NCI-H2107 treated with DMSO at 0.1 percent for 48 hours (cell line): ENCODE results near the gene OVCA2.

ENCODE experiments used
- DNase-seq: peaks from one replicate; lab custom pipeline; 2025; ENCODE audit not compliant: unreplicated experiment; lab: John Stamatoyannopoulos, UW

Gene OVCA2

DNA sequence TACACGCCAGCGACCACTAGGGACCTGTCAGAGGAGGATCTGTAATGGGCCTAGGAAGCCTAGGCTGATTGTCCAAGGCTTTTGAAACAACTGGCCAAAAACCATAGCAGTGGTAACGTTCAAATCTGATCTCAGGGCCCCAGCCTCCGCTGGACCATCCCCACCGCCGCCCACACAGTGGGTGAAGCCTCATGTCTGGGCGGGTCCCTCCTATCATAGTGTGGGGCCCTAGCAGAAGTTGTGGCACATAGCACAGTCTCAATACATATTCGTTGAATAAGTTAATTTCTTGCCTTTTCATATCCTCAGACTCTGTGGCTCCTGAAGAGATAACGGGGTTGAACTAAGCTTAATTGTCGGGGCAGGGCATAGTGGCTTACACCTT, 11.1 kb upstream of the OVCA2 start:
- no peak for DNase-seq

- DNase-seq, result no peak
Measured at GRCh38 chr17:2033153-2033552, 8.7 kb upstream of the OVCA2 start.

DNA sequence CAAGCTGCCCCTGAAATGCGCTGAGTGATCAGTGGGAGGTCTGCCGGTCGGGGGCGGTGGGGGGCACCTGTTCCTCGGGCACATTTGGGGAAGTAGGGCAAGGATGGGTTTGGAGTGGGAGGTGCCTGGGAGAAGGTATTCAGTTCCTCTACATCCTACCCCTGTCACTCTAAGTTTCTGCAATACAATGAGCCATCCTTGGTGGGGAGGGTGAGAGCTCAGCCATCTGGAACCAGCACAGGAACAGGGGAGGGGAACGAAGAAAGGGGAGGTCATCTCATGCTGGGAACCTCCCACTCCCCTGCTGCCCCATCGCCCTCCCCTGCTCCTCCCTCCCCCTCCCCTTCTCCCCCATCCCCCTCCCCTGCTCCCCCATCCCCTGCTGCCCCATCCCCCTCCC, 7.7 kb upstream of the OVCA2 start:
- DNase-seq, result no peak

DNA sequence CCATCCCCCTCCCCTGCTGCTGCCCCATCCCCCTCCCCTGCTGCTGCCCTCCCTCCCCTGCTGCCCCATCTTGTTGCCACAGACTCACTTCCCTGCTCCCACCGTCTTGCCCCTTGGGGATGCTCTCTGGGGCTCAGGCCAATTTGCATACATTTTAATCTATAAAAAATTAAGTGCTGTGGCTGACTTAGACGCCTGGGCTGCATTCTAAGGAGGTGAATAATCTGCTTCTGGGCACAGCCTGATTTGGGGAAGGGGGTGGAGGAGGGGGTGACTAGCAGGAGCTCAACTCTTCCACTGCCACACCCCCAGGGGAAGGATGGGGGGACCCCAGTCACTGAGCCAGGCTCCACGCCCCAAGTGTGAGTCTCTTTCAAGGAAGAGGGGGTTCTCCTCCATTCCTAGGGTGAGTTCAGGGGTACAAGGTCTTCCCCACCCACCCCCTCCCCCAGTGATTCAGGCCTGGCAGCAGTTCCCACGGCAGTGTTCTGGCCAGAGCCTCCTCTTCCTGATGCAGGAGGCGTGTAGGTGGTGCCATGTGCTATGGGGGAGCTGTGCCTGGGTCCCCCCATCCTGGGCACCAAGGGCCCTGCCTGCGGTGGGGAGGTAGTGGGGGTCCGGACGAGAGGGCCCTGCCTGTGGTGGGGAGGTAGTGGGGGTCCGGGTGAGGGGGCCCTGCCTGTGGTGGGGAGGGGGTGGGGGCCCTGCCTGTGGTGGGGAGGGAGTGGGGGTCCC, 6.8 kb upstream of the OVCA2 start:
- no peak for DNase-seq

DNA sequence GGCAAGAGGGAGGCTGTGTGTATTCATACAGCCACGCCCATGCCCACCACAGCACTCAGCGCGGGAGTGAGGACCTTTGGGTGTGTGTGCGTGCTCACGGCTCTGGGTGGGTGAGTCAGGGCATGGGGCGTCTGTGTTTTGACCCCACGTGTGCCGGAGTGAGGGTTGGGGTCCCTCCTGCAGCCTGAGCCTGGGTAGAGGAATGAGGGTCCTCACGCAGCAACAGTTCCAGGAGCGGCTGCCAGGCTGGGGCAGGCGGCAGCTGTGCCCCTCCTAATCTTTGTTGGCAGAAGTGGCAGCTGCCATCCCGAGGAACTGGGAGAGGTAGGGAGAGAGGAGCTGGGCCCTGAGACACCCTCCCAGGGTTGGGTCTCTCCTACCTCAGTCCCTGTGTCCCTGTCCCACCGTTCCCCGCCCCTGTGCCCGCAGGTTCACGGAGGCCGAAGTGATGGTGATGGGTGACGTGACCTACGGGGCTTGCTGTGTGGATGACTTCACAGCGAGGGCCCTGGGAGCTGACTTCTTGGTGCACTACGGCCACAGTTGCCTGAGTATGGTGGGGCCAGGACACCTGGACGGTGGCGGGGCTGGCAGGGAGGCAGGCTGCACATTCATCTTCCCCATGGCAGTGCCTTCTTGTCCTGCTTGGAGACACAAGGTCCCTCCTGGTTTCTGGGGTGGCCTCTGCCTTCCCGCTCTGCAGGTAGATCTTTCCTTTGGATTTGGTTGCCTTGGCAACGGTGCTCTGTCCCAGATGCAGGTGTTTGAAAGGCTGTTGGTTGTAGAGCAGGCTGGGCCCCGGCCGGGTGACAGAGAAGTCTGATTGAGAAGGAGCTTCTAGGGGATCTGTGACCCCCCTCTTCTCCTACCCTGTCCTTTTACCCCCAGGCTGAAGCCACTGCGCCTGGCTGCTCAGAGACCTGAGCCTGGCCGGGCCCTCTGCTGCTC, 6.0 kb upstream of the OVCA2 start:
- DNase-seq, result no peak

GRCh38 chr17:2037155-2037554, 4.7 kb upstream of the OVCA2 start:
- no peak for DNase-seq

DNA sequence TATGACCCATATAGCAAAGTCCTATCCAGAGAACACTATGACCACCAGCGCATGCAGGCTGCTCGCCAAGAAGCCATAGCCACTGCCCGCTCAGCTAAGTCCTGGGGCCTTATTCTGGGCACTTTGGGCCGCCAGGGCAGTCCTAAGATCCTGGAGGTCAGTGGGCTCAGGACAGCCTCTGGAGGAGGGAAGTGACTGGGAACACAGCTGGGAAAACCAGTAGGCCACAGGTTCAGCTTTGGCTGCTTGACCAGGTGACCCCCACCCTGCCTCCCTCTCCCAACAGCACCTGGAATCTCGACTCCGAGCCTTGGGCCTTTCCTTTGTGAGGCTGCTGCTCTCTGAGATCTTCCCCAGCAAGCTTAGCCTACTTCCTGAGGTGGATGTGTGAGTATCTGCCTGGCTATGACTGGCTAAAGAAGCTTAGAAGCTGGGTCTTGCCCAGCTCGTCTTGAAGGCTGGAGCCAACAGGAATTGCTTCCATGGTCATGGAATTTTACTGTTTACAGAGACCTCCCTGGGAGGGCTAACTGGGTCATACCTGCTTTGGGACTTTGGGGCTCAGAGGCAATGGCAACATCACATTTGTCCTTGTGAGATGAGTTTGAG, 1.5 kb upstream of the OVCA2 start:
- no peak for DNase-seq

GRCh38 chr17:2040942-2041560, 771 bp upstream of the OVCA2 start:
- no peak for DNase-seq

DNA sequence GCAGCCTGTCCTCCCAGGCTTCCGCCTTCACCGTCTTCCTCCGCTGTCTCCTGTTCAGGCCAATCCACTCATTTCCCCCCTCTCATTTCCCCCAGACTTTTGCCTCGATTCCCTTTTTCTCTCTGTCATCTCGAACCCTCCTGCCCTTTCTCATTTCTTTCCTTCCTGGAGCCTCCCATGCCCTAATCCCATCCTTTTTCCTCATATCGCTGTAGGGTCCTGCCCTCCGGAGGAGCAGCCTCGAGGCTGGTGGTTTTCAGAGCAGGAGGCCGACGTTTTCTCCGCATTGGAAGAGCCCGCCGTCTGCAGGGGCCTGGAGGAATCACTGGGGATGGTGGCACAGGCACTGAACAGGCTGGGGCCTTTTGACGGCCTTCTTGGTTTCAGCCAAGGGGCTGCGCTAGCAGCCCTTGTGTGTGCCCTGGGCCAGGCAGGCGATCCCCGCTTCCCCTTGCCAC, 597 bp downstream of the OVCA2 start:
- no peak for DNase-seq

DNA sequence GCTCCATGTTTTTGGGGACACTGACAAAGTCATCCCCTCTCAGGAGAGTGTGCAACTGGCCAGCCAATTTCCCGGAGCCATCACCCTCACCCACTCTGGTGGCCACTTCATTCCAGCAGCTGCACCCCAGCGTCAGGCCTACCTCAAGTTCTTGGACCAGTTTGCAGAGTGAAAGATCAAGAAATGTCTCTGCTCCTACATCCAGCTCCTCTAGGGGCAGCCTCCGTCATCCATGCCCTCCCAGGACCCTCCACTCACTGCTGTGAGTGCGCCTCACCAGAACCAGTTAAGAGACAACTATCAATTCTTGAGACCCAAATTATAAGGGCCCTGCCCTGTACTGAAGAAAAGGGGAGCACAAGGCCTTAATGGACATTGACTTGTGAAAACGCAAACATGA, 1.1 kb downstream of the OVCA2 start:
- no peak for DNase-seq

DNA sequence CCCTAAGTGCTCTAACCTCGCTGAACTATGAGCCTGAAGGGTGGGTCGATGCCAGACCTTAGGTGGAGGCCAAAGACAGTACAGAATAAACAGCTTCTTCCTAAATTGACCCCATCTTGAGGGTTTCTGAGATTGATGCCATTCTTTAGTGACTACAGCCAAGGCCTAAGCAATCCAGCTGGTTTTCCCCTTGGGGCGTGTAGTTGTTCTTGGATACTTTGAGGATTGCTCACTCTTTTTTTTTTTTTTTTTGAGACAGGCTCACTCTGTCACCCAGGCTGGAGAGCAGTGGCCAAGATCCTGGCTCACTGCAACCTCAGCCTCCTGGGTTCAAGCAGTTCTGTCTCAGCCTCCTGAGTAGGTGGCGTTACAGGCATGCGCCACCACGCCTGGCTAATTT, 2.0 kb downstream of the OVCA2 start:
- no peak for DNase-seq

DNA sequence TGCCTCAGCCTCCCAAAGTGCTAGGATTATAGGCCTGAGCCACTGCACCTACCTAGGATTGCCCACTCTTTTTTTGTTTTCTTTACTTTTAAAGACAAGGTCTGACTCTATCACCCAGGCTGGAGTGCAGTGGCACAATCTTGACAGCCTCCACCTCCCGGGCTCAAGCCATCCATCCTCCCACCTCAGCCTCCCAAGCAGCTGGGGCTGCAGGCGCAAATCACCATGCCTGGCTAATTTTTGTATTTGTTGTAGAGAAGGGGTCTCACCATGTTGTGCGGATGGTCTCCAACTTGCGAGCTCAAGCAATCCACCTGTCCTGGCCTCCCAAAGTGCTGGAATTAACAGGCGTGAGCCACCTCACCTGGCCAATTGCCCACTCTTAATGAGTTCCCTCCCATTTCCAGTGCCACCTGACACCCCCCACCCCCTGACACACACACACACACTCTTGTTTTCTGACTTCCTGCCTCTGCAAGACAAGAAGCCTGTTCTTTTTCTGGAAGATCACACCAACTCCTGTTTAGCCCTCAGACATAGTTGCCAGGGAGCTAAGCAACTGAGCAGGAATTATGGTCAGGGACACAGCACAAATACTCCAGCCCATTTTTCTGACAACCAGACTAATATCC, 2.6 kb downstream of the OVCA2 start:
- no peak for DNase-seq

DNA sequence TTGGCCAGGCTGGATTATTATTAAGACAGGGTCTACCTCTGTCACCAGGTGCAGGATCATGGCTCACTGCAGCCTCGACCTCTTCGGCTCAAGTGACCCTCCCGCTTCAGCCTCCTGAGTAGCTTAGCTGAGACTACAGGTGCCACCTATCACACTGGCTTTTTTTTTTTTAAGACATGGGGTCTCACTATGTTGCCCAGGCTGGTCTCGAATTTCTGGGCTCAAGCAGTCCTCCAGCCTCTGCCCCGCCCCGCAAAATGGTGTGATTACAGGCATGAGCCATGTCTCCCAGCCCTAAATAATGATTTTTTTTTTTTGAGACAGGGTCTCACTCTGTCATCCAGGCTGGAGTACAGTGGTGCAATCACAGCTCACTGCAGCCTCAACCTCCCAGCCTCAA, 5.8 kb downstream of the OVCA2 start:
- DNase-seq, result no peak

DNA sequence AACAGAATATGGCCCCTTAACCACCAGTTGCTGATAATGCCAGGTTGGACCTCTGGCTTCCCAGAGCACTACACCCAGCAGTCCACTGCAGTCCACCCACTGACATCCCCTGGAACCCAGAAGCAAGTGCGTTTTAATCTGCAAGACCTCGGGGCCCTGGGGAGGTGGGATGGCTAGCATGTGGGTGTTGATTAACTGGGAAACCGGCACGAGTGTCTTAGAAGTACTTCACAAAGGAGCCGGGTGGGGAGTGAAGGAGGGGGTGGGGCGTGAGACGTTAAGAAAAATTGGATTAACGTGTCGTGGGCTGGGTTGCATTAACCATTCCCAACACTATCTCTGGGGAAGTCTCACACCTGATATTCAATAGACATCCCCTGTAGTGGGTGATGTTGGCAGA, 7.0 kb downstream of the OVCA2 start:
- DNase-seq, result no peak

- DNase-seq, result peak; percentile 30
Measured at GRCh38 chr17:2049333-2050299, 7.8 kb downstream of the OVCA2 start.

DNA sequence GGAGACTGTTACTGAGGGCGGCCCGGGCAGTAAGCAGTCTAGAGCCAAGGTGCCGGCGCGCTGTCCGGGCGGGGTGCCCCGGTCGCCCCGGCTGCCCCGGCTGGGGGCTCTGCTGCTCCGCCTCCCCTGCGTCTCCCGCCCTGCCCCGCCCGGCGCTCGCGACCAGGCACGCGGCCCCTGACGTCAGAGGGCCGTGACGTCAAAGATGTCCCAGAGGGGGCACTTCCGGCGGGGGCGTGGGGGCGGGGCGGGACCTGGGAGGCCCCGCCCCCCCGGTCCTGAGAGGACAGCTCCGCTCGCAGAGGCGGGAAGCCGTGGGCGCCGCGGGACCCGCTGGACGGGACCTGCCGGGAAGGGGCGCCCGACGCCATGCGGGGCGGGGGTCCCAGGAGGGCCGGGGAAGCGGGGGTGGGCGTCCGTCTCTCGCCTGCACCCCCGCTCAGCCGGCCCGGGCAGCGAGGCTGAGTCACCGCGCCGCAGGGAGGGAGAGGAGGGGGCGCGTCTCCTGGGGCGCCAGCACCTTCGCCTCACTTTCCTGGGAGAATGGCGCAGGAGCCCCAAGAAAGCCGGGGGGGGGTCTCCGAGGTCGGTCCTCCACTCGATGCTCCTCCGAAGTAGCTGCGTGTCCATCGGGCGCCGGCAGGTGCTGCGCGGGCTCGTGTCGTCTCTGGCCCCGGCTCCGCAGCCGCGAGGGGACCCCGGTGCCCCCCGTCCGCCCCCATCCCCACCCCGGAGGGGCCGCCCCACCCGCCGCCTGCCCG, 8.7 kb downstream of the OVCA2 start:
- DNase-seq, result no peak

DNA sequence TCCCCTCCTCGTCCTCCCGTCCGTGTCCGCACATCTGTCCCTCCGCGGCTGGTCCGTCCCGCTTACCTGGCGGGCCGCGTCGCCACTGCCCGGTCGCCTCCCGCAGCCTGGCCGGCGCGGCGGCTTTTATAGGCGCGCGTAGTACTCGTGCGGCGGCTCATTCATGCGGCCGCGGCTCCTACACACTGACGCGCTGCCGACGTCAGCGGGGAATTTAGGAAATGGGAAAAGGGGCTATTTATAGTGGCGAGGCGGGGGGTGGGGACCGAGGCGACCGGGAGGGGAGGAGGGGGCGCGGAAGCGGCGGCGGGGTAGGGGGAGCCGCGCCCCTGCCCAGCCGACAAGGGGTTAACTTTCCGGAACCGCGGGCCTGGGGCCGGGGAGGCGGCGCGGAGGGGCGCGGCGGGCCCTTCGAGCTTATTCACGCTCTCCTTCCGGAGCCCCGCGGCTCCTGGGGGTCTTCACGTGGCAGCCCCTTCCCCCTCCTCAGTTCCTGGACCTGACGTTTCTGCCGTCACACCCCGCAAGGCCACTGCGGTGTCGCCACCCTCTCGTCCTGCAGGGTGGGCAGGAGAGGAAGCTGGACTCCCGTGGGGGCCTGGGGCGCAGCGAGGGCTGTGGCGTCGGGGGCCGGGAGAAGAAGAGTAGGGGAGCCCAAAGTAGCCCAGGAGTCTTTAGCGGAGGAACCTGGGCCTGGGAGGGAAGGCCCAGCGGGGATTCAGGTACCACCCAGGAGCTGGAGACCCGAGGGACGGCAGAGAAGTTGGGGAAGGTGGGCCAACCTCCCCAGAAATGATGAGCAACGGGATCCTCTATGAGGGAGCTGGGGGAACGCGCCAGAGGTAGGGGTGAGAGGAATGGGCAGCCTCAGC, 9.5 kb downstream of the OVCA2 start:
- DNase-seq, result no peak

DNA sequence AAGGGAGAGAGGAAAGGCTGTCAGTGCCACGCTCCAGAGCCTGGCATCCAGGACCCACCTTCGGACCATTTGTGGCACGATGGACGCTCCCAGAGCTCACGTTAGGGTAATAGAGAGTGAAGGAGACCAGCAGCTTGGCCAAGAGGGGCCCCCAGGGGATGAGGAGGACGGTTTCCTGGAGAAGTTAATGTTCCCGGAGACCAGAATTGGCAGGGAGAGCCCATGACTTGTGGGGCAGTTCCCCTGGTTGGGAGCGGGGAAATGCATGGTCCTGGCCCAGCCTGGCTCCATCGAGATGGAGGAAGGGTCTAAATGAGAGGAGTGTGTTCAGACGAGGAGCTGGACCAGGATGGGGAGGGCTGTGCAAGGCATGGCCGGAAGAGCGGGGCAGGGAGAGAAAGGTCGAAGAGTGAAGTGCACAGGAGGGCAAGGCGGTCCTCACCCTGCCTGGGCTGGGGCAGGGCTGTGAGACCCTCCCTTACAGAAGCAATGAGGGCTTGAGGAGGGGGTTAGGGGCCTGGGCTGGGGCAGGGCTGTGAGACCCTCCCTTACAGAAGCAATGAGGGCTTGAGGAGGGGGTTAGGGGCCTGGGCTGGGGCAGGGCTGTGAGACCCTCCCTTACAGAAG, 10.2 kb downstream of the OVCA2 start:
- DNase-seq, result no peak
